T-helper 9 cell (primary cell): ENCODE data around the gene CXCL12.

ENCODE experiments used
- DNase-seq: peaks from one replicate; pipeline ENCODE4 v3.0.0-alpha.2; 2020

The CXCL12 gene

DNA sequence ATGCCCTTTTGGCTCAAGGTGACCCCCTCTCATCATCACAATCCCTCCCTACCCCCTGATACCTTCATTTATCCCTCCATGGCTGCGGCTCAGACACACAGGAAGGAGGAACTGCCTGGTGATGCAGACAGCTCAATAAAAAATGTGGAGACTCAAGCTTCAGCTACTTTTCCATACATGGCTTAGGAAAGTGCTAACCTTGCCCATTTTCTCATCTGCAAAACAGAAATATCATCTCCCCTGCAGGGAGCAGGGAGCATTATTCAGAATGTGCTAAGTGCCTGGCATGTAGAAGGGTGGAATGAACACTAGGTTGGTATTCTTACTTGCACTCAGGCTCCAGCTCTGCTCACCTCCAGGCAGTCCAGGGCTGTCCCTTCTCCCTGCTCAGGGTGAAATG is 23.8 kb downstream of the CXCL12 start:
- no peak for DNase-seq

DNA sequence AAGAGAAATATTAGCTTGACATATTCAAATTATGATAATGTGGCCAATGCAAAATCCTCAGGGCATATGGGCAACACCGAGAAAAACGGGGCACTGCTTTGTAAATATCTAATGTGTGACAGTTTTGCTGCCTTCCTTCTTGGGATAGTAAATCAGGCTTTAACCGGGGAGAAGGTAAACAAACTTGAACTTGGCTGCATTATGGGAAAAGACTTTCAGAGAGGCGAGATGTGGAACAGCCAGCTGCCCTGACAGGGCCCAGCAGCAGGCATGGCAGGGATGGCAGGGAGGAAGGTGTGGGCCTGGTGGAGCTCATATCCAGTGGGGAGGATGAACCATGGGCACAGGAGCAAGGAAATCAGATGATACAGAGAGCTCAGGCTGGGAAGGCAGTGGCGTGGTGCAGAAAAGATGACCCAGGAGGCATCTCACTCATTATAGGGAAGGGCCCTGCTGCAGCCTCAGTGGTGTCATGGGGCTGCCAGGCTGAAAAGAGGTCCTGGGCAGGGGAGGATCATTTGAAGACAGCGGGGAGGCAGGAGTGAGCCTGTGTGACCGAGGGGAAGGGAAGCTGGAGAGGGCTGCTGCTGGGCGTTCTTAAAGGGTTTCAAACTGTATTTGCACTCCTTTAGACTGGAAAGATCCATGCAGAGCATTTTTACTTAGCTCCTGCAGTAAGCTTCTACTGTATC is 26.7 kb downstream of the CXCL12 start:
- no peak for DNase-seq

DNA sequence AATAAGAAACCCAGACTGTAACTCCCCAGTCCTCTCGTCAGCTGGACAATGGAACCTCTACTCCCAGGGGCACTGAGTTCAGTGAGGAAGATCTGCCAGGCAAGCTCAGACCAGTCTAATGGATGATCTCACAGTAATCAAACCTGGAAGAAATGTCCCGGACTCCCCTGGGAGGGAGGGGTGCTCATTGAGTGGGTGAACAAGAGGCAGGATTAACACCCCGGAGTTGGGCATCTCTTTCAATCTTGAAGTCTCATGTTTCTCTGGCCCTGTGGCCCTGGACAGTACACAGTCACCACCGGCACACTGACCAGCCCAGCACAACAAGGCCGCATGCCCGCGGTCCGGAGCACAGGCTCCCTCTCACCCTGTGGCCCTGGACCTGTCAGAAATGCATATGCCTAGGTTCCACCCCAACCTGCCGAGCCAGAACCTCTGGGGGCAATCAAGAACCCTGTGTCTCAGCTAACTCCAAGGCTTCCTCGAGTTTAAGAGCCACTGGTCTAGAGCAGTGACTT is 27.8 kb downstream of the CXCL12 start:
- no peak for DNase-seq

DNA sequence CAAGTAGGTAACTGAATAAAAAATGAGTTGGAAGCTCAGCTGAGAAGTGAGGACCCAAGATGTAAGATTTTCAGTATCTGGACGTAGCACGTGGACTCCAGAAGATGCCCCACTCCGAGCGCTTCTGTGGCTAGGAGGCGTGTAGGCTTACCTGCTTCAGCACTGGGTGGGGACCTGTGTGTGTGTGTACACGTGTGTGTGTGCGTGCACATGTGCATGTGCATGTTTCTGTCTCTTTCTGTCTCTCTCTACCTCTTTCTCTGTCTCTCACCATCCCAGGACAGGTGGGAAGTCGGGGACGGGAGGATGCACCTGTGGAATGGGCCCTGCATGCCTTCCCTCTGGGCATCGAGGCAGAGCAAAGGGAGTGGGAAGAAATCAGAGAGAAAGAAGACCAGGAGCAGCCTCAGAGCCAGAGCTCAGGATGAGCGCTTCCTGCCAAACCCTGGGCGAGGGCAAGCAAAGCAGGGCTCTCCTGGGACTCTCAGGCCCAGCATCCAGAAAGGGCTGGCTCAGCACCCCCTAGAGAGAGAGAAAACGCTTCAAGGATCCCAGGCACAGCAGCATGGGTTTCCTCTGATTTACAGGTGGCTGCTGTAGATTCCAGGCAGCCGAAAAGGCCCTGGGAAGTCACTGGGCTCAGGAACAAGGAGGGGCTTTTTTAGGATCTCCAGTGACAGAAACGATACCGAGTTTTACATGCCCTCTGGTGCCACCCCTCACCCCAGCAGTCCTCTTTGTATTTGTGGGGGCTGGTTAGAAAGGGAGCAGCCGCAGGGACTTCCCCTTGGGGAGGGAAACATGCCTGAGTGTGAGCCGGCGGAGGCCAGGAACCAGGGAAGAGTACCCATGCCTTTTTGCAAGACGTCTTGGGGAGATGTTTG is 28.5 kb downstream of the CXCL12 start:
- no peak for DNase-seq

DNA sequence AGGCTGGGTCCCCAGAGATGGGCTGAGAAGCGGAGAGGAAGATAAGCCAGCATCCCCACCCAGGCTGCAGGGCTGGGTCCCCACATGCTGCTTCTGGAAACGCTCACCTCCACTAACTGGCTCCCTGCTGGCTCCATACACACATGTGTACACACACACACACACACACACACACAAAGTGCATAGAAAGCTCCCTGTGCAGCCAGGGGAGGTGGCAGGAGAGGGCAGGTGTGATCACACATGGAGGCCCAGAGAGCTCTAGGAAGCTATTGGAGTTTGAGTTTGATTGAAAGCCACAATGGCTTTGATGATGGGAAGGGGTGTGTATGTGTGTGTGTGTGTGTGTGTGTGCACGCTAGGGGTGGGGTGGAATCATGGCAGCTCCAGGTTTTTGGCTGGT is 29.3 kb downstream of the CXCL12 start:
- no peak for DNase-seq

DNA sequence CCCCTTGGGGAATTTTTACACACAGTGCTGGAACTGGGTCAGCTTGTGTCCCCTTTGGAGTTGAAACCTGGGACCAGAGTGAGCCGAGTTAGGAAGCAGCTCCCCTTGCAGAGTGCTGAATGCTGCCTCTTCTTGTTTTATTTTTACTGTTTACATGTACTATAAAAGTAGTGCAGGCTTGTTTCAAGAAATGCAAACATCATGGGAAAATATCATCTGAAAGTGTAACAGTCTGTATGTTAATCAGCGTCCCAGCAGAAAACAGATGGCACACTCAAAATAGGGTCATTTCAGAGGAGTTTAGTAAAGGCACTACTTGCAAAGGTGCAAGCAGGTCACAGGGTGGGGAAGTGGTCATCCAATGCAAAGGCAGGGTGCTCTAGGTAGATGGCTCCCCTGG is 30.1 kb downstream of the CXCL12 start:
- no peak for DNase-seq

DNA sequence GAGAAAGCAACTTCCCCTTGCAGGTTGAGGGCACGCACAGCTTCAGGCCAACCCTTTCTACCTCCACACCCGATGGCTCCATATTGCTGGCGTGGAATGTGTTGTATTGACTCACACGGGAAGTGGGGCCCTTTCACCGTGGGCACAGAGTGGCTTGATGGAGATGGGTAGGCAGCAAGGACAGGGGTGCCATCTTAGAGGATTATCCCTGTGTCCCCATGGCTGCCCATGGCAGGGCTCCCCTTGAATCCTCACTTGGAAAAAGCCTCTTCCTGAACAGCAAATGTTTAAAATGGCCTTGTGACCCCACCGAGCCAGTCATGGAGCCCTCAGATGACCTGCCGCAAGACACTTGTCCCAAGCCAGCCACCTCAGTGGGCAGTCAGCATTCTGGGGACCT is 31.2 kb downstream of the CXCL12 start:
- no peak for DNase-seq

DNA sequence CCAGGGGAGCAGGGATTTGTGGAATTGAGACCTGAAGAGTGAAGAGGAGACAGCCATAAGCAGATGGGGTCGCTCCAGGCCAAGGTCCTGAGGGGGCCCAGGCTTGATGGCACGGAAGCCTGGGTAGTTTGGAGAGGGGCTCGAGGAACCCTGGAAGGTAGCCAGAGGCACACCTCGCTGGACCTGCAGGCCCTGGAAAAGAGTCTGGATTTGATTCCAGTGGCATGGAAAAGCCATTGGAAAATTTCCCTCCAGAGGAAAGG is 31.8 kb downstream of the CXCL12 start:
- DNase-seq: no peak

DNA sequence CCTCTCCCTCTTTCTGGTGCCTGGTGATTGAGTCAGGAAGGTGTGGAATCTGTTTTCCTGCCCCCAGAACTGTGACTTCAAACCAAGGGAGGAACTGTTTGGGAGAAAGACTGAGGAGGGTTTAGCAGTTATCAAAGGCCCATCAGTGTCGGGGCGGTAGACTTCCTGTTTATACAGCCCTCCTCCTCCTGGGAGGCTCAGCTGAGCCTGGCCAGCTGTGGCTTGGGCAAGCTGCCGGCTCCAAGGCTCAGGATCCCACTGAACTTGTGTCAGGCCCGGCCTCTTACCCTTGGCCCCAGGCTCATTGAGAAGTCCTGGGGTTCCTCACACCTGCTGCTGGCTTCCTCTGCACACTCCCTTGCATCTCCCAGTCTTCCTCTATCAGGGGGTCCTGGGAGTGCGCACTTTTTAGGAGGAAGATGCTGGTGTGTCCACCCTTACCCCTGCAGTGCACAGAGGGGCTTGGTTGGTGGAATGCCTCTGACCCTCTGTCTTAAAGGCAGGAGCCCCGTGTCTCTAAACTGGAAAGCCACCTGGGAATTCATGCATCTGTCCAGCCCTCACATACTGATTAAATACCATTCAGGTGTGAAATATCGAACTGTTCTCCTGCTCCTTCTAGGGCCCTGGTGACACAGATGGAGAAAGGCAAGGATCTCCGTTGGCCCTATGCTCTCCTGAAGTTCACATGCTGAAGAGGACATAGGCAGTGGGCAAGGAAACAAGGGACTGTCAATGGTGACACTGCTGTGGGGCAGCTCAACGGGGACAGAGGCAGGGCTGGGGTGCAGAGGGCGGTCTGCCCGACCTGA is 32.4 kb downstream of the CXCL12 start:
- no peak for DNase-seq

DNA sequence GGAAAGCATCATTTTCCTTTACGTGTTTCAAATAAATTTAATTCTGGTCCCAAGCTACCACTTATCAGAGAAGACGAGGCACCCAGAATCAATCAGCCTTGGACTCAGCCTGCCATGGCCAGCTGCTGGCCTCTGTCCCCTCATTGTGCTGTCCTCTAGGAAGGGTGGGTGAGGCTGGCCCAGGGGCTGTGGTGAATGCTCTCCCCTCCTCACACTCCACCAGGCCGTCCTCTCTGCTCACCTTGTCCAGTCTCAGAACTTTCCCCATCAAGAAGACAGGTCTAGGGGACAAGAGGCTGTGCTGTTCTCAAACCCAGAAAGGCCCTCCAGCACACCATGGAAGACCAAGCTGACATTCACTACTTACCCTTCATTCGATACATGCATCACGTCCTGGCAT is 36.4 kb downstream of the CXCL12 start:
- no peak for DNase-seq

DNA sequence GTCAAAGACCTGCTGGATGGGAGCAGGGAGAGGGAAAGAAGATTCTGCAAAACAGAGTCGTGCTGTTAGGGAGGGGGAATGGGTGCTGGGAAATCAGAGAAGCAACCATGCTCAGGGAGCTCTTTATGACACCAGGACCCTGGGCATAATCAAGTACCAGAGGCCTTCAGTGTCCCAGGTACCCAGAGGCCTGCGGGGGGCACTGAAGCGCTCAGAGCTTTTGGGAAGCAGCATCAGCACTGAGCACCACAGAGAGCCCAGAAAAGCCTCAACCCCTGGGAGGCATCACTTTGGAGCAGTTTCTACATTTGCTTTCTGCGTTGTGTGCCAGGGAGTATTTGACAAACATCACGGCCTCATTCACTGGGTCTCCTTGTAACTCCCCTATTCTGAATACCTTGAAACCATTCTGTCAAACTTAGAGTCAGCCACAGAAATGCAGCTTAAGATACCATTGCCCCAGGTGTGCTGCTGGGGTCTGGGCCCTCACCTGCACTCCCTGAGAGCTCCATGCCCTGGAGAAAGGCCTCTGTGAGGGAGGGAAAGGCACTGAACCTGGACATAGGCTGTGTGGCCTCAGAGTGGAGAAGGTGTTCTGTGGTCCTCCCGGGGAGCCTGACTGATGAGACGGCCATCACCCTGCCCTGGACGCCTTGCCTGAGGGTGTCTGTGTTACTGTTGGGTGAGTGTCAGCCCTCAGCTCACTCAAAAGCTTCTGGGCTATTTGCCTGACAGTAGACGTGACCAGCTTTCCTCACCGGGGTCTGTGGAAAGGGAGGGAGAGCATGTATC is 37.1 kb downstream of the CXCL12 start:
- no peak for DNase-seq

DNA sequence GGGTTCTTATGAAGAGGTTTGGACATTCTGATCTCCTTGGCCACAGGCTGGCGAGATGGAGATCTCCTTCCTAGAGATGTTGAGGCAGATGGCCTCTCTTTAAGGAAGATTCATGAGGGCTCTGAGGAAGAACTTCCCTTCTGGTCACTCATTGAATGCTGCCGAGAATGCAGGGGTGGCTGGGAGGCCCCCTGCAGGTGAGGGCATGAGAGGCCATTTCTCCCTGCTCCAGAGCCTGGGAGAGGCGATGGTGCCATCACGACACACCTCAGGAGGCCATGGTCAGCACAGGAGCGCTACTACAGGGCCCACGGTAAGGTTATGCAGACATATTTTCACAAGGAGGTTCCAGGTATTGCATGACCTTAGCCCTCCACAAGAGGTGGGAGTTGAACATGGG is 40.2 kb downstream of the CXCL12 start:
- DNase-seq: no peak

DNA sequence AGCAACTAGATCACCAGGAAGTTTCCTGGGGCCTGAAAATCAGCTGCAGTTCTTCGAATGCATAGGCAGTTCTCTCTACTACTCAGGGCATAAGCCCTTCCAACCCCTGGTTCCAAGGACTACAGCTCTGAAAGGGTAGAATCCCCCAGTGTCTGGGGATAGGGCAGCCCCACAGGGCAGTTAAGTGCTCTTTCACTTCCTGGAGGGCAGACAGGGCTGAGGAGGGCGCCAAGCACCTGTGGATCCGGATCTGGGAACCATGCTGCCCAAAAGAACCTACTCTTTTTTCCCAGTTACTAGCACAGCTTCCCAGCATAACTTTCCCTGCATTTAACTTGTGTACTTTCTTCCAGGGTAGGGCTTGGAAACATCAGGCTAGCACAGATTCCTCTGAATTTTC is 41.1 kb downstream of the CXCL12 start:
- DNase-seq: no peak

DNA sequence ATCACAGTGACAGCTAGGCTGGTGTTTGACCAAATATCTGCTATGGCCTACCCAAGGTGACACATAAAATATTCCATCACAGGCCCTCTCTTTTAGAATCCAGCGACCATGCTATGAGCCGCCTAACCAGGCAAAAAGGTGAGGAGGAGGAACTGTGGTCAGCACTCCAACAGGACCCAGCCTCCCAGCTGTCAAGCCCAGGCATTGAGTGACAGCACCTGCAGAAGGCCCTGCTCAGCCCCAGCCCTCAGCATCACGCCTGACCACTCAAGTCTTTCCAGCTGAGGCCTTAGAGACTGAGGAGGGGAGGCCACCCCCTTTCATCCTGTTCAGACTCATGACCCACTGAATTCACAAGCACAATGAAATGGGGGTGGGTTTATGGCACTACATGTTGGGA is 43.0 kb downstream of the CXCL12 start:
- DNase-seq: no peak

DNA sequence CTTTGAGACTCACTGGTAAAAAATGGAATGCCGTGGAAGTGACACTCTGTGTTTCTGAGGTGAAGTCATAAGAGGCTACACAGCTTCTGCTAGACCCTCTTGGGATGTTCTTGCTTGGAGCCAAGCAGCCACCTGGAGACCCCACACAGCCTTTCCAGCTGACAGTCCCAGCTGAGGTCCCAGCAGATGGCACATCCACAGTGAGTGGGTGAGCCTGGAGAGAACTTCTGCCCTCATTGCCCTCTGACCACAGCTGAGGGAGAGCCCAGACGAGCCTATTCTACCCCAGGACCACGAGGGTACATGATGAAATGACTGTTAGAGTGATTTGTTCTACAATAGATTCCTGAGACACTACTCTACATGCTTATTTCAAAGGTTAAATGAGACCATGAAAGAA is 44.3 kb downstream of the CXCL12 start:
- no peak for DNase-seq

DNA sequence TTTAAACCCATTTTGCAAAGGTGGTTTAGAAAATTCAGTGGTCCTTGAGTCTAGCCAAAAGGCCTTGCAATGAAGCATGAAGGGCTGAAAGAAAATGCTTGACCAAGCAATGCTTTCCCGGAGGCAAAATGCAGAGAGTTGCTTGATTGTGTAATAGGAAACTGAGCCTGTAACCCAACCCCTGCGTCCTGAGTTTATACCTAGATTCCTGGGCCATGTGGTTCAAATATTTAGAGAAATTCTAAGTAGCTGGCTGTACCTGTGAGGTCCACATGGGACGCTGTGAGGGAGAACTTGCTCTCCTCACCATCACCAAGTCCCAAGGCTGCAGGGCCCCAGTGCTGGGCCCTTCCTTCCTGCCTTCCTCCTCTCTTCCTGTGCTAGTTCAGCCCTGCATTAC is 45.7 kb downstream of the CXCL12 start:
- DNase-seq: no peak

DNA sequence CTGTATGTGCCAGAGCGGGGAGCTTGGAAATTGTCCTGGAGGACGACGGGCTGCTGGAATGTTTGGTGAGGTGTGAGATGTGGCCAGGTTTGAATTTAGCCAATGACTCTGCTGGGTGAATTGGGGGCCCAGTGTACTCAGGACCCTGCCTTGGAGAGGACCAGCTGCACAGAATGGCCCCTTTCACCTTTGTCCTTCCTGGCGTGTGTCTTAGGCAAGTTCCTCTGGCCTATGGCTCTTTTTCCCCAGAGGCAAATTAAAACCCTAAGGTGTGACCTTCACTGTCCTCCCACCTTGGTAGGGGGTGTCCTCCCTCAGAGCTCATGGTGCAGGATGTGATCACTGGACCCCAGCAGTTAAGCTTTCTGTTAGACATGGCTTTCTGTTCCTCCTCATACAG is 47.8 kb downstream of the CXCL12 start:
- DNase-seq: no peak

DNA sequence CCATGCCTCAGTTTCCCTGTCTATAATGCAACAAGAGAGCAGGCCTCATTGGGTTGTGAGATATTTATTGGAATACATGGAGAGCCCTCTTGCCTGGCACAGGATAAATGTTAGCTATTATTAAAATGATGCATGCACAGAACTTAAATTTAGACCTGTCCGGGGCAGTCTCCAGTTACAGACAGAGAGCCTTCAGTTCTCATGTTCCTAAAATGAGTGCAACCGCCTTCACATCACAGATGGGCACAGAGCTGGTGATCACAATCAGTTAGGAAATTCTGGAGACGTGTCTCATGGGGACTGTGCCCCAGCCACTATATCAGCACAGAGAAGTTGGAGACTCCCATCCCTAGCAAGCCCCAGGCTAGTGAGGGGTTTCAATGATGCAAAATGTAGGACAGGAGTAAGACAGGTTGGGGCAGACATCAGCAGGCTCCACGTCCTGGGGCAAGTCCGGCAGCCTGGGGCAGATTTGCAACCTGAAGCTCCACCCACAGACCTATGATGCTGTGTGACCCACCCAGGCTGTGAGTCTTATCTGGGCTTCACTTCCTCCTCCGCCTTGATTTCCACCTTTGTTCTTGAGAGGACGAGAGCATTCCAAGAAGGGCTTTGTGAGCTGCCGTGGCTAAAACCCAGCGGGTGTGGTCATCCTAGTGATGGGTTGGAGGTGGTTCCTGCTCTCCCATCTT is 49.4 kb downstream of the CXCL12 start:
- DNase-seq: no peak

DNA sequence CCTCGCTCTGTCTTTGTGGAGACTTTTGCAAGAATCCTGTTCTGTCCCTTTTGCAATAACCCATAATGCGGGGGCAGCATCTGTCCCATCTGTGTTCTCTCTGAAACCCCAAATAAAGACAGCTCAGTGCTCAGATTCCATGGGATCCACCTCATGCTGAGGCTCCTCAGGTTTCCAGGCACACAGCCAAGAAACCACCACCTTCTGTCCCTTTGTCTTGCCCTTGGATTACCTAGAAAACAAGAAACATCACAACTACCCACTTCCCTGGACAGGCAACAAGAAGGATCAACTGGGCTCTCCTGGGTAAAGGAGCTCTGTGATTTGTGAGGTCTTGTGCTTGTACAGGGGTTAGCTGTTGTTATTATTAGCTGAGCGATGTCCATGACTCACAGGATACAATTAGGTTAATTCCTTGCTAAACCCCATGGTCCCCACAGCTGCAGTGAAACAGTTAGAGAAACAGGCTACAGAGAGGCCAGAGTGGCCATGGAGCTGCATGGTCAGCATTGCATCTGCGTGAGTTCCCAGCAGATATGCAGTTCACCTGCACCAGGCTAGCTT is 50.2 kb downstream of the CXCL12 start:
- no peak for DNase-seq

DNA sequence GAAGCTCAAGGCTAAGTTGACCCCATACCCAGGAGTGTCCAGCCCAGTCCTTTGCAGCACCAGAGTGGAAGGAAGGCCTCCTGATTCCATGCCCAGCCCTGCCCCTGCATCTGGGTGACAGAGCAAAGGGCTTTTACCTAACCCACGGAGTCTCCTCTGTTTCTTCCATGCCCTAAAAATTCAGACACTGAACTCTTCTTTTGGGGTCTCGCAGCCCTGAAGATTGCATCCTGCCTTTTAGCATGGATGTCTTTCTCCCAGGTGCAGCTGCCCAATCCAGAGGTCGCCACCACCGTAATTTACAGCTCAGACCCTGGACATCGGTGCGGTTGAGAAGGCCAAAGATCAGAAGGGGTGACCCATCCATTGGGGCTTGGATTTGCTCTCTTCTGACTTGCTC is 50.8 kb downstream of the CXCL12 start:
- no peak for DNase-seq

DNA sequence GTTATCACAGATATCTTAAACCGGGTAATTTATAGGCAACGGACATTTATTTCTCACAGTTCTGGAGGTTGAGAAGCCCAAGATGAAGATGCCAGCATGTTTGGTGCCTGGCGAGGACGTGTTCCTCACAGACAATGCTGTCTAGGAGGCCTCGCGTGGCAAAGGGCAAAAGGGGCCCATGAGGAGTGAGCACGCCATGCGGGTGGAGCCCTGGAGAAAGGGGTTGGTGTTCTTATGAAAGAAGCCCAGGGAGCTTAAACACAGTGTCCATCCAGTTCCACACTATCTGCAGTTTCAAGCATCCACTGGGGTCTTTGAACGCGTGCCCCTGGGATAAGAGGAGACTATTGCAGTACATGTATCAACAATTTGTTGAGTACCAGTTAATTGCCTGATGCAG is 51.4 kb downstream of the CXCL12 start:
- DNase-seq: no peak

DNA sequence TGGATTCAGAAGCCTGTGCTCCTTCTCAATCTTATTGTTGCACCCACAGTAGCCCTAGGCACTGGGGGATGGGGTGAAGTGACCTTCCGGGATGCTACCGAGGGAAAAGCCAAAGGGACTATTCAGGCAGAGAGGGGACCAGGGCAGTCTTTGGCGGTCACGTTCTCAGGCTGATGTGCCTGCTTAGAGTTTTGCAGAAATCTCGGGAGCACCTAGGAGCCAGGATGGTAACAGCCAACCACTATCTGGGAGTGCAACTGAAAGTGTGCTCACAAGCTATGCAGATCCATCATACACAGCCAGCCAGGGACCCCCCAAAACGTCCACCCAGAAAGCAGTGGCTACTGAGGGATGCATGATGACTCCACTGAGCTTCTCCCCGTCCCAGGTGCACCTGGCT is 52.4 kb downstream of the CXCL12 start:
- no peak for DNase-seq
